ENCODE data around the gene FNDC3A.

- no peak for TF ChIP-seq EZH2 (optimal IDR thresholded peaks at IDR 0.05; ENCODE audit: low read depth, low read length)
- TF ChIP-seq, protein P1, sequence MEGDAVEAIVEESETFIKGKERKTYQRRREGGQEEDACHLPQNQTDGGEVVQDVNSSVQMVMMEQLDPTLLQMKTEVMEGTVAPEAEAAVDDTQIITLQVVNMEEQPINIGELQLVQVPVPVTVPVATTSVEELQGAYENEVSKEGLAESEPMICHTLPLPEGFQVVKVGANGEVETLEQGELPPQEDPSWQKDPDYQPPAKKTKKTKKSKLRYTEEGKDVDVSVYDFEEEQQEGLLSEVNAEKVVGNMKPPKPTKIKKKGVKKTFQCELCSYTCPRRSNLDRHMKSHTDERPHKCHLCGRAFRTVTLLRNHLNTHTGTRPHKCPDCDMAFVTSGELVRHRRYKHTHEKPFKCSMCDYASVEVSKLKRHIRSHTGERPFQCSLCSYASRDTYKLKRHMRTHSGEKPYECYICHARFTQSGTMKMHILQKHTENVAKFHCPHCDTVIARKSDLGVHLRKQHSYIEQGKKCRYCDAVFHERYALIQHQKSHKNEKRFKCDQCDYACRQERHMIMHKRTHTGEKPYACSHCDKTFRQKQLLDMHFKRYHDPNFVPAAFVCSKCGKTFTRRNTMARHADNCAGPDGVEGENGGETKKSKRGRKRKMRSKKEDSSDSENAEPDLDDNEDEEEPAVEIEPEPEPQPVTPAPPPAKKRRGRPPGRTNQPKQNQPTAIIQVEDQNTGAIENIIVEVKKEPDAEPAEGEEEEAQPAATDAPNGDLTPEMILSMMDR (IDR thresholded peaks at IDR 0.05; ENCODE audit: low read length), result peak; percentile 31
- TF ChIP-seq EZH2phosphoT487 (IDR thresholded peaks at IDR 0.05; ENCODE audit: low read length), result no peak
Observed at GRCh38 chr13:49214917-49215376, 239.2 kb downstream of the FNDC3A start.

Data from MM.1S (cell line).